Inflammatory macrophage treated with lipopolysaccharide for 4 hours (primary cell): ENCODE results near the gene SALL2.

Source experiments
- DNase-seq: peaks from one replicate; pipeline ENCODE4 v3.0.0-alpha.2; 2020

Gene SALL2

GRCh38 chr14:21526672-21527317 is 649 bp upstream of the SALL2 start:
- DNase-seq, result no peak

- DNase-seq, result no peak
Observed at GRCh38 chr14:21525571-21525961, 580 bp downstream of the SALL2 start.

- DNase-seq, result no peak
Observed at GRCh38 chr14:21524575-21525490, 1.3 kb downstream of the SALL2 start.

- DNase-seq, result no peak
Observed at GRCh38 chr14:21523203-21523602, 2.9 kb downstream of the SALL2 start.

- DNase-seq, result no peak
Observed at GRCh38 chr14:21521501-21521900, 4.6 kb downstream of the SALL2 start.

GRCh38 chr14:21520767-21521166 is 5.4 kb downstream of the SALL2 start:
- no peak for DNase-seq

- no peak for DNase-seq
Observed at GRCh38 chr14:21518725-21519124, 7.4 kb downstream of the SALL2 start.

- no peak for DNase-seq
Observed at GRCh38 chr14:21514341-21514740, 11.8 kb downstream of the SALL2 start.

GRCh38 chr14:21510735-21511657 is 15.2 kb downstream of the SALL2 start, which contains the start of gene METTL3:
Gene METTL3 (minus strand): TSS chr14:21511340. CDS start chr14:21511223, 117 bp downstream.
- peak; percentile 99 for DNase-seq

GRCh38 chr14:21509432-21510143 is 16.6 kb downstream of the SALL2 start:
- peak; percentile 22 for DNase-seq

- no peak for DNase-seq
Observed at GRCh38 chr14:21506557-21506956, 19.6 kb downstream of the SALL2 start.

GRCh38 chr14:21505012-21505553 is 21.1 kb downstream of the SALL2 start:
- peak; percentile 55 for DNase-seq

GRCh38 chr14:21503376-21503775 is 22.8 kb downstream of the SALL2 start:
- DNase-seq, result no peak

GRCh38 chr14:21501568-21501967 is 24.6 kb downstream of the SALL2 start:
- no peak for DNase-seq

GRCh38 chr14:21498540-21499526 is 27.3 kb downstream of the SALL2 start:
- DNase-seq, result peak; percentile 48

- no peak for DNase-seq
Observed at GRCh38 chr14:21496453-21496852, 29.7 kb downstream of the SALL2 start.

- DNase-seq, result no peak
Observed at GRCh38 chr14:21494902-21495762, 31.0 kb downstream of the SALL2 start.

- no peak for DNase-seq
Observed at GRCh38 chr14:21486640-21487087, 39.5 kb downstream of the SALL2 start.

- DNase-seq, result peak; percentile 97
Observed at GRCh38 chr14:21476925-21477681, 49.0 kb downstream of the SALL2 start, which contains the start of the genes RAB2B and TOX4. Gene RAB2B (minus strand): TSS chr14:21476959. CDS start chr14:21476872, 87 bp downstream. Gene TOX4 (plus strand): TSS chr14:21477195. CDS start chr14:21477279, 84 bp downstream.
